Loucy (cell line): ENCODE data around the gene ALDH1L1.

ENCODE experiments used
- H2AFZ ChIP-seq: fragments of 200-600 bp; sonication (generic); 2 replicates; pipeline ENCODE4 v1.6.0; 2016; ENCODE audit warnings: antibody characterized with exemption, mild to moderate bottlenecking, low read length, moderate library complexity
- H3F3A ChIP-seq: fragments of 200-600 bp; 2 replicates; pipeline ENCODE4 v1.6.0; 2016; ENCODE audit warnings: antibody characterized with exemption, low read depth, mild to moderate bottlenecking
- H3K27me3 ChIP-seq: fragments of 200-600 bp; sonication (generic); 2 replicates; pipeline ENCODE4 v1.6.1; 2014; ENCODE audit warnings: low read length, mild to moderate bottlenecking; ENCODE audit not compliant: insufficient read depth, poor library complexity, severe bottlenecking
- H3K36me3 ChIP-seq: fragments of 200-600 bp; sonication (generic); 2 replicates; pipeline ENCODE4 v1.6.1; 2016; ENCODE audit warnings: low read length; ENCODE audit not compliant: insufficient read depth
- H3K4me1 ChIP-seq: fragments of 200-600 bp; sonication (generic); 2 replicates; pipeline ENCODE4 v1.5.1; 2014; ENCODE audit warnings: low read length, mild to moderate bottlenecking; ENCODE audit not compliant: insufficient read depth, poor library complexity, severe bottlenecking
- H3K4me2 ChIP-seq: fragments of 200-600 bp; sonication (generic); 2 replicates; pipeline ENCODE4 v1.6.0; 2014; ENCODE audit warnings: antibody characterized with exemption, low read length, low read depth, mild to moderate bottlenecking; ENCODE audit not compliant: poor library complexity, severe bottlenecking
- H3K4me3 ChIP-seq: fragments of 200-600 bp; sonication (generic); 2 replicates; pipeline ENCODE4 v1.5.1; 2014; ENCODE audit warnings: low read length, mild to moderate bottlenecking, mixed read lengths; ENCODE audit not compliant: poor library complexity, severe bottlenecking
- H3K79me2 ChIP-seq: fragments of 200-600 bp; sonication (generic); 2 replicates; pipeline ENCODE4 v1.6.1; 2014; ENCODE audit warnings: low read length; ENCODE audit not compliant: insufficient read depth
- H3K9ac ChIP-seq: fragments of 200-600 bp; sonication (generic); 2 replicates; pipeline ENCODE4 v1.6.0; 2014; ENCODE audit warnings: mild to moderate bottlenecking, low read depth, low read length, moderate library complexity; ENCODE audit not compliant: poor library complexity, severe bottlenecking
- H3K9me2 ChIP-seq: fragments of 200-600 bp; sonication (generic); replicated peaks from 2 replicates; pipeline ENCODE4 v1.6.1; 2016; ENCODE audit warnings: low read depth, low read length, mixed read lengths
- H3K9me3 ChIP-seq: fragments of 200-600 bp; sonication (generic); 2 replicates; pipeline ENCODE4 v1.6.1; 2014; ENCODE audit warnings: mild to moderate bottlenecking, antibody characterized with exemption, low read length, low read depth; ENCODE audit not compliant: insufficient read depth
- H4K20me1 ChIP-seq: fragments of 200-600 bp; sonication (generic); 2 replicates; pipeline ENCODE4 v1.6.0; 2014; ENCODE audit warnings: antibody characterized with exemption, low read length, mild to moderate bottlenecking; ENCODE audit not compliant: insufficient read depth, poor library complexity, severe bottlenecking
- EZH2phosphoT487 ChIP-seq: fragments of 200-600 bp; IDR thresholded peaks from 2 replicates; pipeline ENCODE4 v1.6.1; 2018; ENCODE audit warnings: antibody characterized with exemption, mild to moderate bottlenecking, moderate library complexity, borderline replicate concordance
- TF ChIP-seq, protein P1 (sequence below): fragments of 200-600 bp; sonication (generic); conservative IDR thresholded peaks from 2 replicates; pipeline ENCODE4 v1.5.1; 2014; ENCODE audit warnings: mild to moderate bottlenecking, antibody characterized with exemption, low read length

ALDH1L1 gene

GRCh38 chr3:126080970-126081369 lies 99.4 kb downstream of the ALDH1L1 start:
- Histone ChIP-seq H3K9ac (no peak overlapping the region), H3K27me3 (no peaks in the 10 kb centered on the region), H3K4me1 (peaks cover 13% of the 10 kb centered on the region), H3K9me3 (no peaks in the 10 kb centered on the region), H4K20me1 (no peaks in the 10 kb centered on the region), H3K4me2 (no peak overlapping the region), H3K79me2 (peaks cover 8% of the 10 kb centered on the region), H3F3A (peaks cover 4% of the 10 kb centered on the region; the same call in 1 of the 2 replicates), H3K36me3 (no peaks in the 10 kb centered on the region), H3K9me2 (no peaks in the 10 kb centered on the region), H3K4me3 (no peak overlapping the region), H2AFZ (no peak overlapping the region)
- TF ChIP-seq, protein P1, sequence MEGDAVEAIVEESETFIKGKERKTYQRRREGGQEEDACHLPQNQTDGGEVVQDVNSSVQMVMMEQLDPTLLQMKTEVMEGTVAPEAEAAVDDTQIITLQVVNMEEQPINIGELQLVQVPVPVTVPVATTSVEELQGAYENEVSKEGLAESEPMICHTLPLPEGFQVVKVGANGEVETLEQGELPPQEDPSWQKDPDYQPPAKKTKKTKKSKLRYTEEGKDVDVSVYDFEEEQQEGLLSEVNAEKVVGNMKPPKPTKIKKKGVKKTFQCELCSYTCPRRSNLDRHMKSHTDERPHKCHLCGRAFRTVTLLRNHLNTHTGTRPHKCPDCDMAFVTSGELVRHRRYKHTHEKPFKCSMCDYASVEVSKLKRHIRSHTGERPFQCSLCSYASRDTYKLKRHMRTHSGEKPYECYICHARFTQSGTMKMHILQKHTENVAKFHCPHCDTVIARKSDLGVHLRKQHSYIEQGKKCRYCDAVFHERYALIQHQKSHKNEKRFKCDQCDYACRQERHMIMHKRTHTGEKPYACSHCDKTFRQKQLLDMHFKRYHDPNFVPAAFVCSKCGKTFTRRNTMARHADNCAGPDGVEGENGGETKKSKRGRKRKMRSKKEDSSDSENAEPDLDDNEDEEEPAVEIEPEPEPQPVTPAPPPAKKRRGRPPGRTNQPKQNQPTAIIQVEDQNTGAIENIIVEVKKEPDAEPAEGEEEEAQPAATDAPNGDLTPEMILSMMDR: no peak
- TF ChIP-seq EZH2phosphoT487: no peak

DNA sequence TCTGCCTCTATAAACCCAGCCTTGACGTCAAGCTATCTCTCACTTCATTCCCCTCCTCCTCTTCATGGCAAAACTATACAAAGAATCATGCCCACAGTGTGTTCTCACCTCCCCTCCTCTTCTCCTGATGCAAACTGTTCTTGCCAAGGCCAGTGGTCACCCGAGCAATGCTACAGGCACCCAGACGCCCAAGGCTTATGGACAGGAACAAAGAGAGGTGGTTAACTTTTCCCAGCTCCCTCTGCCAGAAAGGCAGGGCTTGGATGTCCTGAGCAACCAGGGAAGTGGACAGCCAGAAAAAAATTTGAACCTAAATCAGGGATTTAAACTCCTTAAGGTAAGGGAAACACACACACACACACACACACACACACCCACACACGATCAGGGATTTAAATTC lies 101.5 kb downstream of the ALDH1L1 start:
- Histone ChIP-seq H3K4me3 (no peak overlapping the region), H3F3A (peaks cover 5% of the 10 kb centered on the region; the same call in 1 of the 2 replicates), H3K27me3 (no peaks in the 10 kb centered on the region), H3K9me2 (no peaks in the 10 kb centered on the region), H4K20me1 (no peaks in the 10 kb centered on the region), H3K4me2 (no peak overlapping the region), H2AFZ (no peak overlapping the region), H3K4me1 (peaks cover 10% of the 10 kb centered on the region), H3K79me2 (peaks cover 8% of the 10 kb centered on the region), H3K9ac (no peak overlapping the region), H3K36me3 (no peaks in the 10 kb centered on the region), H3K9me3 (no peaks in the 10 kb centered on the region)
- TF ChIP-seq, protein P1: no peak
- TF ChIP-seq EZH2phosphoT487: no peak

- H3K4me3 ChIP-seq: no peak overlapping the region
- H3K27me3 ChIP-seq: no peaks in the 10 kb centered on the region
- no peak overlapping the region for H2AFZ ChIP-seq
- no peaks in the 10 kb centered on the region for H3K36me3 ChIP-seq
- peaks cover 5% of the 10 kb centered on the region; the same call in 1 of the 2 replicates for H3F3A ChIP-seq
- peaks cover 6% of the 10 kb centered on the region for H3K4me1 ChIP-seq
- H3K4me2 ChIP-seq: no peak overlapping the region
- H3K9ac ChIP-seq: no peak overlapping the region
- no peak for TF ChIP-seq EZH2phosphoT487
- TF ChIP-seq, protein P1: no peak
- H3K9me2 ChIP-seq: no peaks in the 10 kb centered on the region
- H3K79me2 ChIP-seq: peaks cover 2% of the 10 kb centered on the region; the same call in 1 of the 2 replicates
- H3K9me3 ChIP-seq: no peaks in the 10 kb centered on the region
- no peaks in the 10 kb centered on the region for H4K20me1 ChIP-seq
Observed at GRCh38 chr3:126077754-126078153, 102.6 kb downstream of the ALDH1L1 start.
